Activated gamma-delta T cell treated with anti-CD3 and anti-CD28 coated beads, Interleukin-2, amount 50 U/mL, for 16 hours (primary cell): ENCODE data around the gene SFTPD.
A peak's percentile ranks its signal among the peaks of the same experiment; 100 is the strongest.

ENCODE experiments used
- DNase-seq: peaks from one replicate; pipeline ENCODE4 v3.0.0-alpha.2; 2020; ENCODE audit warnings: low read depth

The SFTPD gene

DNA sequence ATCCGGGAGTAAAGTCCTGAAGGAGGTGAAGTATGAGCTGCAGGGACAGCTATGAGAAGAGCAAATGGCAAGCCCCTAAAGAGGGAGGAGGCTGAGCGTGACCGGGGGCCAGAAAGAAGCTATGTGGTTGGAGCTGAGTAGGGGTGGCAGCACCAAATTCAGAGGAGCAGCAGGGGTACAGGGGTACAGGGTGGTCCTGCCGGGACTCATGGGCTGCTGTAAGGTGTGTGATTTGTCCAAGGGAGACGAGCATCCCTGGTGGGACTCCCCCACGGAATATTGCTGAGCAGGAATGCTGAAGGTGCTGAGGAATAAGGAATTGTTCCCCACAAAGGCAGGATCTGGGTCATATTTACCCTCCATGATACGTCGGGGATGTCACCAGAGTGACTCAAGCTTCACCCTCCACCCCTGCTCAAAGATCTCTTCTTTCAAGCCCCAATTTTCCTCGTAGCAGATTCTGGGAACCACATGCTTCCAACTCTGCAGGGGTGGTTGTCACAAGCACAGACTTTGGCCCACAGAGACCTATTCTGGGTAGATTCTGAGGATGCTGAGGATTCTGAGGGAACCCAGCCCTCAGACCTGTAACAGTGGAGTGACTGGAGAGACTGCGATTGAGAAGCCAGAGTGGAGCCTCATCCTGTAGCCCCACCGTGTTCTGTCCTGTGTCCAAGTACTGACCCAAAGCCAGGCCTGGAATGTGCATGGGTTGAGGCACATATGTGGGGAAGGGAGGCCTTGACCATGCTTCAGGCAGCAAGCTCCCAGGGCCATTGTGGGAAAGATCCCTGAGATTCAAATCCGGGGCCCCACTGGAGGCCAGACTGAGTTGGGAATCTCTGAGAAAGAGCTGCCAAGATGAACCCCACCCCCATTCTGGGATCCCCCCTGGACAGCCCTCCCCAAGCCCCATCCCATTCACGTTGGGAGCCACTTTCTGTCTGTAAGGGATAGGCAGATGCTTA lies 4.2 kb downstream of the SFTPD start:
- no peak for DNase-seq

DNA sequence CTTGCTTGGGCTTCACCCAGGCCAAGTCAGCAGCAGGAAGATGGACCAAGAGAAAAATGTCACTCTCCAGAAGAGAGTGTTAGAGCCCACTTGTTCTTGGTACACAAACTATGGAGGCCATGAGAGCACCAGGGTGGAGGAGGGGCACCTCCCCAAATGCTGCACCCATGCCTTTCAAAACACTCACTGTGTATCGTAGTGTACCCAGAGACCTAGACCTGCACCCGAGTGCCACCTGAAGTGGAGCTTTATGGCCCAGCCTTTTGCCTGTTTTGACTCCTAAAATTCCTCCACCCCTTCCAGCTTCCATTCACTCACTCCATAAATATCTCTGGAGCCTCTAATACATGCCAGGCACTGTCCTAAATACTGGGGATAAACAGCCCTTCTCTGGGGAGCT lies 5.0 kb downstream of the SFTPD start:
- DNase-seq, result no peak

DNA sequence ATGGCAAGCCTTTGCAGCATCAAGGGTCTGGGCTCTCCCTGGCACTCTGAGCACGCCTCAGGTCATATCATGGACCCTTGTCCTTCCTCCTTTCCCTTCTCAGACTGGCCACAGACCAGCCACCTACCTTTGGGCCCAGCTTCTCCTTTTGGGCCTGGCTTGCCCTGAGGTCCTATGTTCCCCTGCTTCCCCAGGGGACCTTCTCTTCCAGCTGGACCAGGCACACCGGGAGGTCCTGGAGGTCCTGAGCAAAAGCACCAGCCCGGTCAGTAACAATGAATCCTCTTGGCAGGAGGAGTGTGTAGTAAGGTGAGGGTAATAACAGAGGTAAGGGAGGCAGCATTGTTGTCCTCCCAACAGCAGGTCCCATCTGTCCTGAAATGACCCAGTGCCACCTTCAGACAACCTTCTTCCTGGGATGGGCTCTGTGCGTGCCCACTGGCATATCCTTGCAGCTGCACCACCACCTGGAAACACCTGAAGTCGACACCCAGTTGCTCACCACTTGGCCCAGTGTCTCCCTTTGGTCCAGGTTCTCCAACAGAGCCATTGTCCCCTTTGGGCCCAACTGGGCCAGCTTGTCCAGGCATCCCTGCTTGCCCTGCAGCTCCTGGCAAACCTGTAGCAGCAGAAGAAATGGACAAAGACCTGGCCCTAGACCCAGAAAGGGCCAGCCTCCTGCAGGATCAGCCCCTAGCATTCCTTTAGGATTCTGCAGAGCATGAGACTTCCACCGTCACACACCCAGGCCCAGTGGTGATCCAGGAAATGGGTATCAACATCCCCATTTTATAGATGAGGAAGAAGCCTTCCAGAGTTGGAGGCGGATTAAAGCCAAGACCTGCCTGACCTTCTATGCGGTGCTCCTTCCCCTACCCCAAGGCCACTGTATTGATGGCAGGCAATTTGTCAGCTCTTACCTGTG lies 6.4 kb downstream of the SFTPD start:
- DNase-seq, result no peak

DNA sequence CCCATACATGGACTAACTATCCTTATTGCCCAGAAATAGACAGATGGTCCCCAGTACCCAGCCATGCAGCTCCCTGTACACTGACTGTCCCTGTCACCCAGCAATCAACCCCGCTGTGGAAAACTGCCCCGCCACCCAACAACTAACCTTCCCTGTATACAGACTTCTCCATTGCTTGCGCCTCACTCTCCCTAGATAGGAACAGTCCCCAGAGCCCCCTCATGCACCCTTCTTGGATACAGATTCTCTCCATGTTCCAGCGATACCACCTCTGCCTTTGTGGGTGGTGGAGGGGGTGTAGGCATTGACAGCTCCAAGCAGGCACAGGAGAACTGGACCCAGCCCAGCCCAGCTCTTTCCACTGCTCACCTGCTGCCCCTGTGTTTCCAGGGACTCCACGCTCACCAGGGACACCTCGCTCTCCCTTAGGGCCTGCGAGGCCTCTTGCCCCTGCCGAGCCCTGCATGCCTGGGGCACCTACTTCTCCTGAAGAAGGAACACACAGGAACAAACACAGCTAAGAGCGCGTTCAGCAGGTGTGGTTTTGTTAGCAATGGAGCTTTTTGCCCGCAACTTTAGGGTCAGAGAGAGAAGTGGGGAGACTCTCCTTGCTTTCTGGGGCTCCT lies 7.2 kb downstream of the SFTPD start:
- DNase-seq, result no peak

DNA sequence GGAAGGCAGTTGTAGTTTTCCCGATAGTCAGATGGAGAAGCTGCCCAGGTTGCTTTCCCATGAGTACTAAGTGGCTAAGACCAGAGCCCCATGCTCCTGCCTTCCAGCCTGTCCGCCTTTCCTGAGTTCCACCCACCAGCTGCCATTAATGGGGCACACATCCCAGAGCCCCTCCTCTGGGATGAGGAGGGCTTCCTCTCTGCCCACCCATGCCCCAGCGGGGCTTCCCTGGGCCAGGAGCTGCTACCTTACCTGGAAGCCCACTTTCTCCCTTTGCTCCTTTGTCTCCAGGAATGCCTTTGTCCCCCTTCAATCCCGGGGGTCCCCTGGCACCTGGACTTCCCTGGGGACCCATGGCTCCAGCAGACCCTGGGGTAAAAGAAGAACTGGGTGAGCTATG lies 7.8 kb downstream of the SFTPD start:
- no peak for DNase-seq

DNA sequence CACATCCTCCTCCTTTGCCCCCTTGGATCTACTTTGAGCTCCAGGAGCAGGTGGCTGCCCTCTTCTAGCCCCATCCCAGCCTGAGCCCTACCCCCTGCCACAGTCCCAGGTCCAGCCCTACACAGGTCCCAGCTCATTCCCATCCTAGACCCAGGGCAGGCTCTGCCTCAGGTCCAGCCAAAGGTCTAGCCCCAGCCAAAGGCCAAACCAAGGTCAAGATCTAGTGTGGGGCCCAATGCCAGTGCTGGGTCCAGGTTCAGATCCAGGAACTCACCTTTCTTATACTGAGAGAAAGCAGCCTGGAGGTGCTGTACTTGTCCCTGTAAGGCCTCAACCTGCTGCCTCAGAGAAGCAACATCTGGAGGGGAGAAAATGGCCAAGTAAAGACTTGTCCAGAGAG lies 8.5 kb downstream of the SFTPD start:
- no peak for DNase-seq

DNA sequence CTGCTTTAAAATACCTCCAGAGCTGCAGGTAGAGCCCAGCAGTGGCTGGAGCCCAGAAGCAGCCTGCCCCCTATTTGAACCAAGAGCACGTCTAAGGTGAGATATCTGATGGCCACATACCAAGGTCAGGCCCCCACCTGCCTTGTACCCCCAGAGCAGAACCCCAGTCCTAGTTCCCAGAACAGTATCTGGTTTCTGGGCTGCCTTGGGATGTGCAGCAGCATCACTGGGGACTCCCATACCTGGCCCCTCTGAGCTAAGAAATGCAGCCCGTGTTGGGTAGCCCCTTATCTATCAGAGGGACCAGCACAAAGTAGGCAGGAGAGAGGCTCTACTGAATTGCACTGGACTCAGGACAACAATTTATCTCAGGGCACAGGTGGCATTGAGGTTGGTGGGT lies 8.9 kb downstream of the SFTPD start:
- DNase-seq, result no peak

DNA sequence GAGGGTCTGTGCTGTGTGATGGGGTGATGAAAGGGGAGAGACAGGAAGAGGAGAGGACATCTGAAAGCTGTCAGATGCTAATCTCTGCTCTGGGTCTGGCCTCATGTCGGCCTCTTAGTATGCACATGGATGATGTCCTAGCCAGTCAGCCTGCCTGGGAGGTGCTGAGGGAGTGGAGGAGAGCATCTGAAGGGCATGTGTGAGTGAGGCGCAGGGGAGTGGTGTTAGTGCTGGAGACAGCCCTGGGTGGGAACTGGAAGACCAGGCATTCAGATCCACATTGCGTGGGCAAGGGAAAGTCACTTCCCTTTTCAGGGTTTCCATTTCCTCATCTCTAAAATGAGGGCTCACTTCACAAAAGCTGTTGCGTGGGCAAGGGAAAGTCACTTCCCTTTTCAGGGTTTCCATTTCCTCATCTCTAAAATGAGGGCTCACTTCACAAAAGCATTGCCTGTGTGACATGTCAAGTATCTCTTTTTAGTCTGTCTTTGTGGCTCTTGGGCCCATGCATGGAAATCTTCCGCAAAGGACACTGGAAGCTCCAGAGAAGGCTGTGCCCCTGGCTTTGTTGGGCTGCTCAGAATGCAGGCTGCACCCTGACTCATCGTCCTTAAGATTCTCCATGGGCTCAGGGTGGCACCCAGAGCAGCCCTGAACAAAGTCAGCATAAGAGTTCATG lies 10.0 kb downstream of the SFTPD start:
- no peak for DNase-seq

DNA sequence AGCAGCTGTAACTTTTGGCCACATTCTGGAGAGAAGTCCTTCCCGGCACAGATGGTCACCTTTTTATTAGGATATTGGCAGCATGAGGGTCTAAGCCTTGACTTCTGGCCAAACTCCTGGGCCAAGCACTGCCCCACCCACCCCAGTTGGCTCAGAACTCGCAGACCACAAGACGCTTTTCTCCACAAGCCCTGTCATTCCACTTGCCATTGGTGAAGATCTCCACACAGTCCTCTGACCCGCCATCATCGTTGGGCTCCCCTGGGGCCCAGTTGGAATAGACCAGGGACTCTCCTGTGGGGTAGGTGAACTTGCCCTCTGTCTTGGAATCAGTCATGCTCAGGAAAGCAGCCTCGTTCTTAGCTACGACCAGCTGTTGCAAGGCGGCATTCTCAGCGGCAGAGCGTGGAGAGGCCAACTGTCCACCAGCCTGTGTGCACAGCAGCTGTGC lies 11.2 kb downstream of the SFTPD start:
- no peak for DNase-seq

DNA sequence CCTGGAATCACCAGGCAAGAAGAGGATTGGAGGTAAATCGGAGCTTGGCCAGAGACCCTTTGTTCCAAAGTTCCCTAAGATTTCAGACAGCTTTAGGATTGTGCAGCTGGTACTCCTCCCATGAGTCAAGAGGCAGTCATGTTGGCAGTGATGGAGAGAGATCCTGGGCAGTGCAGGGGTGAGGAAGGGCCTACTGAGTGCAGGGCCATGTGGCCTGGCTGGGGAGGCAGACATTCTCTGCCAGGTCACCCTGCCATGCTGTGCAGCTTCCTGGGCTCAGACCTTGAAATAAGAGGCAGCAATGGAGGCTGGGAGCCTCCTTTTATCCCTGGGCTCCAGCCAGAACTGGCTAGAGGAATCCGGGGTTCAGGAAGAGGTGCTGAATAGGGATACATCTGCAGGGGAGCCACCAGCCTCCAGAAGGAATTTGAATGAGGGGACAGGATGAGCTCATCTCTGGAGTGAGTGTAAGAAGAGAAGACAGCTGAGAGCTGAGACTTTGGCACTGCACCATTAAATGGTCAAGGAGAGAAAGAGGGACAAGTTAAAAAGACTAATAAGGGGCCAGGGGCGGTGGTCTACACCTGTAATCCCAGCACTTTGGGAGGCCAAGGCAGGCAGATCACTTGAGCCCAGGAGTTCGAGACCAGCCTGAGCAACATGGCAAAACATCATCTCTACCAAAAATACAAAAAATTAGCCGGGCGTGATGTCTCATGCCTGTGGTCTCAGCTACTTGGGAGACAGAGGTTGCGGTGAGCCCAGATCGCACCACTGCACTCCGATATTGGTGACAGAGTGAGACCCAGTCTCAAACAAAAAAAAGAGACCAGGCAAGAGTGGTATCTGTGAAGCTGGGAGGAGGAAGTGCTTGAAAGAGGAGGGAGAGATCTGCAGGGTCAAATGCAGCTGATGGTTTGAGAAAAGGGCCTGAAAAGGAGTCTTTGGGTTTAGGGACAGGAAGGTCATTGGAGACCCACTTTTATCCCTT lies 12.0 kb downstream of the SFTPD start:
- no peak for DNase-seq

DNA sequence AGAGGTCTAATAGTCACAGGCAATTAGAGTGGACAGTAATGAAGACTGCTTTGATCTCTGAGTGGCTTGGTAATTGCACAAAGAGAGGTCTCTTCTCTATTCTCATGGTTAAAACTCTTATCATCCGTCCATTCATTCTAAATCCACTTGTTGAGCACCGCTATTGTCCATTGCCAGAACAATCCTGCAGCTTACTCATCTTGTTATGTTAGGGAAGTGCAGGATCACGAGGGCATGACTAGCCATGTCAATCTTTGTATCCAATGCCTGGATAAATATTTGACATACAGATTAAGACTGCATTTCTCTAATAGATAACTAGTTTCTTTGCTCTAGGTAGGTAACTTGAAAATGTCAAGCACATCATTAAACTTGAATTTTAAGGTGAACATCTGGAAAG lies 14.9 kb downstream of the SFTPD start:
- no peak for DNase-seq

DNA sequence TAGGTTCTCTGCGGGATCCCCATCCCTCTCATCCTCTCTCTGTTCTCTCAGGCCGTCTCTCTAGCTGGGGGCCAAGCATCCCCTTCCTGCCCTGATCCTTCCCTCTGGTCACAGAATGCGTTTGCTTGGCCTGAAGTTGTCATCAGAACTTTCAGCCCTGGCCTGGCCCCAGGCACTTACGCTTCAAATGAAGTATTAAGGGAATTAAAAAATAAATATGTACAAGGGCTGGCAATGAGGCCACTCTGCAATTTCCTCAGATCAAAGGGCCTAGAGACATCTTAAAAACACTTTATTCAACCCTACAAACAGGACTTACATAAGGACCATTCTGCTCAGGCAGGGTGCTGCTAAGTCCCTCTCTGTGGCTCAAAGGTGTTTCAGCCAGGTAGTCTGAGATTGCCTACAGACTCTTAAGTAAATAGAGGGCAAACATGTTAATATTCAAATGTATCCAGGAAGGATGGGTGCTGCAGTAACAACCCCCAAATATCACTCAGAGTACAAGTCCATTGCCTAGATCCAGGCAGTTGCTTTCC lies 16.0 kb downstream of the SFTPD start:
- DNase-seq, result no peak

DNA sequence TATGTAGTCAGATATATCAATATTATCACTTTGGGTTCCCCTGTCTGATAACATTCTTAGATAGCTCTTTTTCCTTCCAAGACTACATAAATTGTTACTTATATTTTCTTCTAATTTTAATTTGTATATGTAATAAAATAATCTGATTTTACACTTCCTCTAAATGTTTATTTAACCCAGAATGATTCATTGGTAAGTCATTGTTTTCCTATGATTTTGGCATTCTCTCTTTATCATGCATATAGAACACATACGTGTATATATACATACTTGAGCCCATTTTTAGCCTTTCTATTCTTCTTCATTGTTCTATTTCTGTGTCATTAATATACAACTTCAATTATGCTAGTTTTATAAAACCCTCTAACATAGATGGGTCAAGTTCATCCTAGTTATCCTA lies 16.6 kb downstream of the SFTPD start:
- DNase-seq, result no peak

DNA sequence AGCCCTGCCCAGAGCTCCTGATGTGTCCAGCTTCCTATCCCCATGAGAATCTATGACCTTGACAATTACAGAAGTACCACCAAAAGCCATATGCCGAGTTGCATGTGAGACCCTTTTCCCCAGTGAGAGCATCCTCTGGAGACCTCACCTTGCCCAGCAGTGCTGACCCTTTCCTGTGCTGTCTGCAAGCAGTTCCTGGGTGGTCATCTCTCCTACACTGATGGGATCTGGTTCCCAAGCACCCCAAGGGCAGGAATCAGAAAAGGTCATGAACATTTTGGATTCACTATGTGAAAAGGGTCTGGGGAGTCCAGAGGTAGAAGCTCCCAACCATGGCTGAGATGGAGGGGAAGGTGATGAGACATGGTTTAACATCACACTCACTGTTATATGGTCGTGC lies 18.2 kb downstream of the SFTPD start:
- DNase-seq, result no peak

DNA sequence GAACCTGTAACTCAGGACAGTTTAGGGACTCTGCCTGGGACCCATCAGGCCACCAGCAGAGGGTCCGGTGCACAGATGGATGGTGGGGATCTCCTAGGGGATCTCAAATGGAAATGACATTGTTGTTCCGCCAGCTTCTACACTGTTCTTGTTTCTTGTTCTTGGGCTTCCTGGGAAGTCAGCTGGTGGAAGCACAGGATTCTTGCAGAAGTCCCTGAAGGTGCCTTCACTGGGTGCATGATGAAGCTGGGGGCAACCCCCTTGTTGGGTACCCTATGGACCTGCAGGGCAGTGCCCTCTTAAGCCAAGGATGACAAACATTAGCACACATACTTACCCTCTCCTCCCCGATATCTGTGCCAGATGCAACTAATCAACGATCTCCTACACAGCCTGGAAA lies 18.6 kb downstream of the SFTPD start:
- no peak for DNase-seq

DNA sequence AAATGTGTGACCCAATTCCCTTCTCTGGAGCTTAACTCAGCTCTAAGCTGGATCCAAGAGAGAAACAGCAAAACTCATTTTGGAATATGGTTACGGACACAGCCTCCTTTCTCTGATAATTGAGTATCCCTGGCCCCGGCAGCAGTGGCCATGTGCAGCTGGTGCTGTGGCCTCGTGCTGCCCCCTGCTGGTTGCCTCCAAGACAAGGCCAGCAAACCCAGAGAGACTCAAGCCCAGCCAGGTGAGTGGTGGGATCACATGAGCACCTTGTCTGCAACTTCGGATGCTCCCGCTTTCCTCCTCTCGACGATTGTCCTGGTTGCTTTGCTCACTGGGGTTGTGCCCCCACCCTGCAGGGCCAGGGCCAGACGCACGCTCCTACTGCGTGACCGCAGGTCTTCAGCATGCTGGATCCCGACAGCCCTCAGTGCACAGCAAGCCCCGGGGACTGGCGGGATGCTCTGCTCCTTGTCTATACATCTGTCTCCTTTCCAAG lies 19.4 kb downstream of the SFTPD start:
- DNase-seq, result peak; percentile 45

DNA sequence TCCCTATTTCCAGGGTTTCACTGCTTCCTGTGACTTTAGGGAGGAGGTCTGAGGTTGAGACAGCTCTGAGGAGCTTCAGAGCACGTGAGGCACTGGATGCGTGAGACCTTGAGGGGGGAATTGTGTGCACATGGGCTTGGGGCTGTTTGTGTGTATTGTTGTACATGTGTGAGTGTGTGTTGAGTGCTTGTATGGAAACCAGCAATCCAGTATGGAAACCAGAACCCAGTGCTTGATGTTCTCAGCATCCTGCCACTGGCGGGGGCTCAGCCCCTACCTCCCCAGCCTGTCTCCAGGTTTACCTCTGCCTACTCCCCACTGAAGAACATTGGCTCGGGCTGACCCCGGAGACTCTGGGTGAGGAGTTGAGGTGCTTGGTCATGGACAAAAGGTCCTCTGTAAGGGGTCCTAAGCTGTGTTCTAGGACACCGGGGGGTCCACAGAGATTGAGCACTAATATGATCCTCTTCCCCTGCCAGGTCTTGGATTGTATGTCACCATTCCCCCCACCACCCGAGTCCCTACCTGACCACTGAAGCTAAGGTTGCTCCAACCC lies 20.8 kb downstream of the SFTPD start:
- DNase-seq, result no peak

DNA sequence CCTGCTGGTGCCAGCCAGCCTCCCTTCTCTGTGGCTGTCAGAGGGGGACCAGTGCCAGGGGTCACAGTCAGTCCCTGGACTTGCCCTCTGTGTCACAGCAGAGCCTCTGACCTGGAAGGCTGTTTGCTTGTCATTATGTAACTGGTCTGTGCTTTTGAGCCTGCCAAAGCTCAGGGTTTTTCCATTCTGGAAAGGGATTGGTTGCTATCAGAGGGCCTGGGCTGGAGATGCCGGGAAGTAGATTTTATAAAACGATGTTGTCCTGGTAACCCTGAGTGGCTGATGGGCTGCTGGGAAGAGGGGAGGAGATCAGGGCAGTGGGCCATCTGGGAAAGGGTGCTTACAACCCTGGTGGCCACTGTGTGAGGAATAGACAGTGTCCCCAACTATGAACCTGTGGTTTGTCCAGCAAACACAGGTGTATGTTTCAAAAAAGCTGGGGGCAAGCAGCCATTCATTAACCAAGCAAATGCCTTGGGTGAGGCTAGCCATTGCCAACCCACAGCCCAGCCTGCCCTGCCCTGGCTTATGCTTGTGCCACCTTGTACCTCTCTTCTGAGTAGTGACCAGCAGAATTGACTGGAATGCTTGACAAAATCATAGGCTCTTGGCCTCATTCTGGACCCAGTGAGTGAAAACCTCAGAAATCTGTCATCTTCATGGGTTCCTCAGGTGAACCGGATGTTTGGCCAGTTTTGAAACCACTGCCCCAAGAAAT lies 21.6 kb downstream of the SFTPD start:
- DNase-seq, result no peak

DNA sequence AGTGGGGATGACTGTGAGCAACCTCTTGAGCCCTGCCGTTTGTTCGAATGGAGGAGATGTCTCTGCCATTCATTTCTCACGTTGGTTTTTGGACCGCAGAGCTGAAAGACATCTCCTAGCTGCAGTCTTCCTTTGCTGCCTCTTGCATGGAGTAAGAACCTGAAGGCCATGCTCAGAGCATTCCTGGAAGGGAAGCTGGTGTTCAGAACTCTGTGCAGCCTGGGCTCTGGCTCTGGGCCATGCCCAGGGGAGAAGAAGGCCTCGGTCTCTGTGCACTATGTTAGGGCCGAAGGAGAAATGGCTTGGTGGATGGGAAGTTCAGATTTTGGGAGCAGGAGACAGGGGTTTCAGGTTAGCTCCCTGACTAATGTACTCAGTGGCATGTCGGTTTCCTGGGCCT lies 22.9 kb downstream of the SFTPD start:
- DNase-seq, result no peak
